Muscle of leg (tissue), 11 donors: ENCODE measurements around the gene TMEM167B. TPM values are rescaled to one million over a fixed set of nuclear protein-coding genes. Genes with fewer than 3 reads are reported as not detected.
A peak's percentile ranks its signal among the peaks of the same experiment; 100 is the strongest.

Experiments
- DNase-seq: peaks from one replicate; pipeline ENCODE4 v3.0.0; 2013
- H3K27ac ChIP-seq: one replicate; pipeline ENCODE4 v1.5.1; 2013; ENCODE audit warnings: mild to moderate bottlenecking, low read length, control low read depth
- H3K27me3 ChIP-seq: one replicate; pipeline ENCODE4 v1.6.1; 2013; ENCODE audit warnings: low read length; ENCODE audit not compliant: control insufficient read depth, insufficient read depth
- H3K36me3 ChIP-seq: one replicate; pipeline ENCODE4 v1.6.1; 2013; ENCODE audit warnings: low read length; ENCODE audit not compliant: control insufficient read depth, insufficient read depth
- H3K4me1 ChIP-seq: one replicate; pipeline ENCODE4 v1.6.1; 2013; ENCODE audit warnings: low read length; ENCODE audit not compliant: control insufficient read depth, insufficient read depth
- H3K4me3 ChIP-seq: one replicate; pipeline ENCODE4 v1.5.1; 2013; ENCODE audit warnings: low read length, control low read depth
- H3K9me3 ChIP-seq: replicated peaks from 2 replicates; pipeline ENCODE4 v1.6.1; 2013; ENCODE audit warnings: low read depth, low read length; ENCODE audit not compliant: control insufficient read depth
- WGBS: methylation state at CpG from one replicate; pipeline ENCODE4 v1.1.5; 2013; ENCODE audit warnings: missing lambda C conversion rate; ENCODE audit not compliant: insufficient coverage; 5-methylcytosine and 5-hydroxymethylcytosine counted together
- polyA plus RNA-seq, 8 donors: library from polyadenylated mRNA; unstranded; fragments of 120-200 nt; gene quantifications; one replicate each; pipeline versions ENCODE4 v1.2.1 to v1.2.3, GENCODE V29; 2013; ENCODE audit warnings: inconsistent platforms in 1 of 8, low replicate concordance in 1 of 8; ENCODE audit not compliant: insufficient read length in 8 of 8, insufficient read depth in 1 of 8
- total RNA-seq: library from RNA; stranded (reverse); fragments of 120-200 nt; gene quantifications from one replicate; pipeline ENCODE4 v1.2.4, GENCODE V29; 2013

TMEM167B gene
- total and polyA plus RNA-seq, 9 donors: 25.6 to 46.8 (median 38.5) TPM

DNA sequence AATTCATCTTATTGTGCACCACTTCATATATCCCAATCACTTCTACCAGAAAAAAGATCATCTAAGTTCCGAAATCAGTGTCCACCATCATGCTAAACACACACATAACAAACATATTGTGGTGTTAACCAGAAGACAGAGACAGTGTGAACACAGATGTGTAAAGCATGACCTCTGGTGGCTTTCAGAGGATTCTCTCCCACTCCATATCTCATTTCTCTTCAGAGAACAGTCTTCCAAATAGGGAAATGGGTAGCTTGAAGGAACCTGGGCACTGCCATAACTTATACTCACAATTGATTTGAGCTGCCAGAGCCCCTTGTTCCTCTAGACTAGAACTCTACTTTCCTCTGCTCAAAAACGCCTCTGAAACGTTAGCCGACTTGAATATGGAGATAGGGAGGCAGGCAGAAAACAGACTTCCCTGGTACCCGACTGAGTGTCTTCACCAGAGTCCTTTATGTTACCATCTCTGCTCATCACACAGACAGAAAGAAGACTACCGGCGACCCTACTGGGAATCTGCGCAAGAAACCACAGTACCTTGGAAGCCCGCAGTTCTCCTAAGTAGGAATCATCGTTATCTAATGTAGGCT lies 21.6 kb downstream of the TMEM167B start:
- 13% methylated on average over 3 of the region's 10 CpGs for WGBS
- no peaks in the 10 kb centered on the region for H3K36me3 ChIP-seq
- H3K4me3 ChIP-seq: no peak overlapping the region
- H3K27ac ChIP-seq: no peak overlapping the region
- H3K4me1 ChIP-seq: peaks cover 21% of the 10 kb centered on the region
- no peaks in the 10 kb centered on the region for H3K9me3 ChIP-seq
- peaks cover 47% of the 10 kb centered on the region for H3K27me3 ChIP-seq
- peak; percentile 63 for DNase-seq

DNA sequence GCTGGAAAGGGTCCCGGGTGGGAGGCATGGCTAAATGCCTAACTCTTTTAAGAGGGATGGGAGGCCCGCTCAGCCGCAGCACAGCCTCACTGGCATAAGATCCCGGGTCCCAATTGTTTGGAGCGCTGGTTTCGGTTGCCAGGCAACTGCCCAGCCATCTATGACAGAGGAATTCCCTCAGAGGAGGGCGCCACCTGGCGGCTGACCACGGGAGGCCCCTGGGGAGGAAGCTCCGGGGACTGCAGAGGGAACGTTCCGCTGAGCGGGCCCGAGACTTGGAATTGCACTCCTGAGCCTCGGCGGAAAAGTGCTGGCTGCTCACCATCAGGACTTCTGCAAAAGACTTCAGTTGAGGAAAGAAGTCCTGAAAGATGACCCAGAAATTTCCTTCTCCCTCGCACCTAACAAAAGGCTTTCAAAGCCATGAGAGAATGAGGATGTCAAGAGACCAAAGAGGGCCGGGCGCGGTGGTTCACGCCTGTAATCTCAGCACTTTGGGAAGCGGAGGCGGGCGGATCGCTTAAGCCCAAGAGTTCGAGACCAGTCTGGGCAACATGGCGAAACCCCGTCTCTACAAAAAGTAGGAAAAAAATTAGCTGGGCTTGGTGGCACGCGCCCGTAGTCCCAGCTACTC lies 22.2 kb downstream of the TMEM167B start:
- no peaks in the 10 kb centered on the region for H3K9me3 ChIP-seq
- 4% methylated on average over 30 of the region's 31 CpGs for WGBS
- H3K4me3 ChIP-seq: peak overlapping the region; percentile 7
- H3K36me3 ChIP-seq: no peaks in the 10 kb centered on the region
- DNase-seq: peak; percentile 89
- peaks cover 46% of the 10 kb centered on the region for H3K27me3 ChIP-seq
- peaks cover 21% of the 10 kb centered on the region for H3K4me1 ChIP-seq
- H3K27ac ChIP-seq: no peak overlapping the region

DNA sequence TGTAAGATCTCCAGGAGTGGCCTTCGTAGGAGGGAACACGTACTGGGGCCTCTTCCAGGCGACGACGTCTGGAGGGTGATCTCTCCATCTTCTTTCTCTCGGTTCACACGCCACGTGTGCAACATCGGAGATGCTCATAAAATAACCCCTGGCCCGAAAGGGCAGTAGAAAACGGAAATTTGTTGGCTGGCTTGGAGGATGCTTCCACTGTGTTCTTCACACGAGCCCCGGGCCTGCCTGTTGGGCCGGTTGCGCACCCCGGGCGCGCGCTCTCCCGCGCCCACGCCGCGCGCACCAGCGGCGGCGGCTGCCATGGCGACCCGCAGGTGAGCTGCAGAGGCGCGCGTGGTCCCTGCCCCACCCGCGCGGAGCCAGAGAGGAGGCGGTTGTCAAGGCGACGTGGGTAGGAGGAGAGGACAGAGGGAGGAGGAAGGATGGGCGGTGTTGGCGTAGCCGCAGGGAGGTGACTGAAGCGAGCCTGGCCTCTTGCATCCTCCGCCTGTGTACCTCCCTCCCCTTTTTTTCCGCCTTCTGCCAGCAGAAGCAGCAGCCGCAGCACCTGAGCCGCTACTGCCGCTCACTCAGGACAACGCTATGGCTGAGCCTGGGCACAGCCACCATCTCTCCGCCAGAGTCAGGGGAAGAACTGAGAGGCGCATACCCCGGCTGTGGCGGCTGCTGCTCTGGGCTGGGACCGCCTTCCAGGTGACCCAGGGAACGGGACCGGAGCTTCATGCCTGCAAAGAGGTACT lies 23.2 kb downstream of the TMEM167B start, which contains the start of gene ELAPOR1:
Gene ELAPOR1 (plus strand): TSS at position 526 of the 752 bp plus-strand sequence. CDS start 69 bp downstream, at position 595.
- Histone ChIP-seq H3K27ac (no peak within 1 kb of the TSS), H3K4me3 (peak within 1 kb of the TSS; percentile 7), H3K36me3 (no peaks in the 10 kb centered on the region), H3K4me1 (peaks cover 21% of the 10 kb centered on the region), H3K9me3 (no peaks in the 10 kb centered on the region), H3K27me3 (peaks cover 45% of the 10 kb centered on the region)
- WGBS: 1% methylated on average over 47 of the region's 56 CpGs
- peak; percentile 65 for DNase-seq

DNA sequence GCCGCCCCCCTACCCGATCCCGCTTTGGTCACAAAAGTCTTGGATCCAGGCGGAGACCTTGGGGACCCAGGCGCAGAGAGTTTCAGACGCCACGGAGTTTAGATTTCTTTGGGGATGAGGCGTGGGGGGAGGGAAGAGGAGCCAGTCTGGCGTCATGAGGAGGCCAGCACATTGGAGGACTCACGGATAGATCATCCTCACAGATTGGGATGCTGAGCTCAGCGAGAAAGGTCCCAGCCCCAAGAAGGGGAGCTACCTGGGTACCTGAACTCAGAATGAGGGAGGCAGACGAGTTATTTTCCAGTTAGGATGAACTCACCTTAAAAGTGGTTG lies 23.7 kb downstream of the TMEM167B start:
- H3K4me3 ChIP-seq: no peak overlapping the region
- no peaks in the 10 kb centered on the region for H3K9me3 ChIP-seq
- WGBS: 3% methylated on average over 12 of the region's 12 CpGs
- DNase-seq: no peak
- no peak overlapping the region for H3K27ac ChIP-seq
- peaks cover 45% of the 10 kb centered on the region for H3K27me3 ChIP-seq
- H3K4me1 ChIP-seq: peaks cover 21% of the 10 kb centered on the region
- H3K36me3 ChIP-seq: no peaks in the 10 kb centered on the region

DNA sequence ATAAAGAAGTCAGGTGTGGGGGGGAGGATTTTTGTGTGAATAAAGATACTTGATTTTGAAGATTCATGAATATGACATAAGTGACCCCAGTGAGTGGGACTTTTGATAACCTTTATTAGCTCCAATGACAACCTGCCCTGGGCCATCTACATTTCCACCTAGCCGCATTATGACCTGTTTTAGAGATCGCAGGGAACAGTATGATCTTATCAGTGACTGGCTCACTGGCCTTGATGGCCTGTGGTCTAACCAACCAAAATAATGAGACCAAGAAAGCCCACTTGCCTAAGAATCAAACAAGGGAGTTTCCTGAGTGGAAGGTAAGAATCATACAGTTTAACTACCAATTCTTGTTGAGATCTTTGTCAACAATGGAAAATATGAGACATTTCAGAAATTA lies 25.1 kb downstream of the TMEM167B start:
- Histone ChIP-seq H3K27me3 (peaks cover 45% of the 10 kb centered on the region), H3K27ac (no peak overlapping the region), H3K36me3 (no peaks in the 10 kb centered on the region), H3K4me1 (peaks cover 21% of the 10 kb centered on the region), H3K4me3 (no peak overlapping the region), H3K9me3 (no peaks in the 10 kb centered on the region)
- 100% methylated on average over 1 of the region's 2 CpGs for WGBS
- DNase-seq: no peak

DNA sequence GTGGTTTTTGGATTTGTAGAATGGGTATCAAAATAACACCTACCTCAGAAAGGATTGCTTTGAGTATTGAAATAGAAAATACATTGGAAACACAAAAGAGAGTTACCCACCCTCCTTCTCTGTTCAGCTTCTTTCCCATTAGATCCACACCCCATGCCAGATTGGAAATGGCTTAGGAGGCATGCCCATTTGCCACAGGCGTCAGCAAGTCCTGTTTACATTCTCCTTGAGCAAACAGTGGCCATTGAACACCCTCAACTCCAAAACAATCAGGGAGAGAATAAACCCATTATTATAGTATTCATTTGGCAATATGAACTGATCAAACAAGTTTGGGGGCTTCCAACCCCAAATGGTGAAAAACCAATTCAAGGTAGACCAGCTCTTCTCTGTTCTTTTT lies 25.7 kb downstream of the TMEM167B start:
- Histone ChIP-seq H3K36me3 (no peaks in the 10 kb centered on the region), H3K4me1 (peaks cover 21% of the 10 kb centered on the region), H3K4me3 (no peak overlapping the region), H3K9me3 (no peaks in the 10 kb centered on the region), H3K27ac (no peak overlapping the region), H3K27me3 (peaks cover 41% of the 10 kb centered on the region)
- no peak for DNase-seq
- WGBS: no CpG with 5 or more reads among the region's 1 CpG

DNA sequence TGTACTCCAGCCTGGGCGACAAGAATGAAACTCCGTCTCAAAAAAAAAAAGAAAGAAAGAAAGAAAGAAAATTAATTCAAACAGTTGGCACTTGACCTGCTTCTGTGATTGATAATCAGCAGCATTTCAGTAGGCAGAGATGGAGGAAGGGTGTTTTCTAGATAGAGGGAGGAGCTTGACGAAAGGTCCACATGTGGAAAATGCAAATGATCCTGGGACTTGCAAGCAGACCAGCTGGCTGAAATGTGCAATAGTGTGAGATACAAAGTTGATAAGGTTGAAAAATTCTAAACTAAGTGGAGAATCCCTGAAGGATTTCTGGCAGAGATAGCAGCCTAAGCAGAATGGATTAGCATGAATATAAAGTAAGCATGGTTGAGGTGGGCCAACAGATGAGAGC lies 27.5 kb downstream of the TMEM167B start:
- no peak for DNase-seq
- no peak overlapping the region for H3K4me3 ChIP-seq
- 82% methylated on average over 3 of the region's 3 CpGs for WGBS
- peaks cover 11% of the 10 kb centered on the region for H3K4me1 ChIP-seq
- no peaks in the 10 kb centered on the region for H3K9me3 ChIP-seq
- peaks cover 30% of the 10 kb centered on the region for H3K27me3 ChIP-seq
- no peaks in the 10 kb centered on the region for H3K36me3 ChIP-seq
- no peak overlapping the region for H3K27ac ChIP-seq

DNA sequence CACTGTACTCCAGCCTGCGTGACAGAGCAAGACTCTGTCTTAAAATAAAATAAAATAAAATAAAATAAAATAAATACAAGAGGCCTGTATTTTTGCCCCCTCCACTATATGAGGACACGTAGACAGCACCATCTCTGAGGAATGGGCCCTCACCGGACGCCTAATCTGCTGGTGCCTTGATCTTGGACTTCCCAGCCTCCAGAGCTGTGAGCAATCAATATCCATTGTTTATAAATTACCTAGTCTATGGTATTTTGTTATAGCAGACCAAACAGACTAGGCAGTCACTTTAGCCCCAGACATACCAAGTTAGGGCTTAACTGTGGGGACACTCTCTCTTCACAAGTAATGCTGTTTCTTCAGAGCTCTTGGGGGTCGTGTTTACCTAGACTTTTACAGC lies 29.8 kb downstream of the TMEM167B start:
- H3K36me3 ChIP-seq: no peaks in the 10 kb centered on the region
- DNase-seq: no peak
- H3K4me3 ChIP-seq: no peak overlapping the region
- no peak overlapping the region for H3K27ac ChIP-seq
- 92% methylated on average over 2 of the region's 5 CpGs for WGBS
- no peaks in the 10 kb centered on the region for H3K9me3 ChIP-seq
- H3K4me1 ChIP-seq: no peaks in the 10 kb centered on the region
- H3K27me3 ChIP-seq: peaks cover 11% of the 10 kb centered on the region

DNA sequence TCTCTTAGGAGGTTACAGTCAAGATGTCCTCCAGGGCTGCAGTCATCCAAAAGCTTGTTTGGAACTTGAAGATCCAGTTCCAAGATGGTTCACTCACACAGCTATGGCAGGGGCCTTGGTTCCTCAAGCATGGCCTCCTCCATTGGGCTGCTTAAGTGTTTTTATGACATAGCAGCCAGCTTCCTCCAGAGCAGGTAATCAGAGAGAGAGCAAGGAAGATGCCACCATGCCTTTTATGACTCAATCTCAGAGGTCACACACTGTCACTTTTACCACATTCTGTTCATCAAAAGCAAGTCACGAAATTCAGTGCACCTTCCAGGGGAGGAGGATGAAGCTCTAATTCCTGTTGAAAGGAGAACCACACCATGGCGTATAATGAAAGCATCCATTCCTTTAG lies 40.5 kb downstream of the TMEM167B start:
- WGBS: 100% methylated on average over 1 of the region's 2 CpGs
- Histone ChIP-seq H3K27me3 (no peaks in the 10 kb centered on the region), H3K4me3 (no peak overlapping the region), H3K36me3 (no peaks in the 10 kb centered on the region), H3K4me1 (no peaks in the 10 kb centered on the region), H3K27ac (no peak overlapping the region), H3K9me3 (no peaks in the 10 kb centered on the region)
- DNase-seq: no peak

DNA sequence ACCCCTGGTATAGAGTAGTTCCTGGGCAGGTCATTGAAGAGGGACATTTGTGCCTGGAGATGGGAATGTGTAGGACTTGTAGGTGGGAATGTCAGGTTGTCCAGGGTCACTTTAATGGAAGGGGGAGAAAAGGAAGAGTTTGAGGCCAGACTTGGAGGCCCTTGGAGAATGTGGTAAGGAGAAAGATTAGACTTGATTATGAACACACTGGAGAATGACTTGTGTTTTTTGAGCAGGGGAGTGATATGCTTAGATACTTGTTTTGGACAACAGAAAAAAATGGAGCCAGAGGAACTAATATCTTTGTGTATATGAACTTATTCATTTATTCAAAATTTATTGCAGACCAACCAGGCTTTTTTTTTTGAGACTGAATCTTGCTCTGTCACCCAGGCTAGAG lies 41.2 kb downstream of the TMEM167B start:
- no peaks in the 10 kb centered on the region for H3K27me3 ChIP-seq
- no peaks in the 10 kb centered on the region for H3K36me3 ChIP-seq
- no peaks in the 10 kb centered on the region for H3K9me3 ChIP-seq
- H3K27ac ChIP-seq: no peak overlapping the region
- no peak for DNase-seq
- H3K4me1 ChIP-seq: no peaks in the 10 kb centered on the region
- no peak overlapping the region for H3K4me3 ChIP-seq
